PFSK-1 (cell line): ENCODE data around the gene IDH3G.

Experiments used
- POLR2AphosphoS5 ChIP-seq: IDR thresholded peaks from 2 replicates; pipeline ENCODE4 v1.6.1; 2012; ENCODE audit warnings: low read depth, mild to moderate bottlenecking, control low read depth, low read length, moderate library complexity
- TAF1 ChIP-seq: IDR thresholded peaks from 2 replicates; pipeline ENCODE4 v1.6.1; 2012; ENCODE audit warnings: low read length, control low read depth, borderline replicate concordance; ENCODE audit not compliant: insufficient read depth
- TF ChIP-seq, protein P1 (sequence below), 2 experiments: IDR thresholded peaks; 2 replicates each; pipeline versions ENCODE4 v1.6.1 to v1.8.0; 2011 to 2012; ENCODE audit warnings: low read depth in 2 of 2, low read length in 2 of 2, control low read depth in 1 of 2, inconsistent platforms in 1 of 2, mild to moderate bottlenecking in 1 of 2, moderate library complexity in 1 of 2; ENCODE audit not compliant: insufficient read depth in 1 of 2

GRCh38 chrX:153778684-153779101 lies 15.5 kb downstream of the IDH3G start:
- TF ChIP-seq, protein P1, sequence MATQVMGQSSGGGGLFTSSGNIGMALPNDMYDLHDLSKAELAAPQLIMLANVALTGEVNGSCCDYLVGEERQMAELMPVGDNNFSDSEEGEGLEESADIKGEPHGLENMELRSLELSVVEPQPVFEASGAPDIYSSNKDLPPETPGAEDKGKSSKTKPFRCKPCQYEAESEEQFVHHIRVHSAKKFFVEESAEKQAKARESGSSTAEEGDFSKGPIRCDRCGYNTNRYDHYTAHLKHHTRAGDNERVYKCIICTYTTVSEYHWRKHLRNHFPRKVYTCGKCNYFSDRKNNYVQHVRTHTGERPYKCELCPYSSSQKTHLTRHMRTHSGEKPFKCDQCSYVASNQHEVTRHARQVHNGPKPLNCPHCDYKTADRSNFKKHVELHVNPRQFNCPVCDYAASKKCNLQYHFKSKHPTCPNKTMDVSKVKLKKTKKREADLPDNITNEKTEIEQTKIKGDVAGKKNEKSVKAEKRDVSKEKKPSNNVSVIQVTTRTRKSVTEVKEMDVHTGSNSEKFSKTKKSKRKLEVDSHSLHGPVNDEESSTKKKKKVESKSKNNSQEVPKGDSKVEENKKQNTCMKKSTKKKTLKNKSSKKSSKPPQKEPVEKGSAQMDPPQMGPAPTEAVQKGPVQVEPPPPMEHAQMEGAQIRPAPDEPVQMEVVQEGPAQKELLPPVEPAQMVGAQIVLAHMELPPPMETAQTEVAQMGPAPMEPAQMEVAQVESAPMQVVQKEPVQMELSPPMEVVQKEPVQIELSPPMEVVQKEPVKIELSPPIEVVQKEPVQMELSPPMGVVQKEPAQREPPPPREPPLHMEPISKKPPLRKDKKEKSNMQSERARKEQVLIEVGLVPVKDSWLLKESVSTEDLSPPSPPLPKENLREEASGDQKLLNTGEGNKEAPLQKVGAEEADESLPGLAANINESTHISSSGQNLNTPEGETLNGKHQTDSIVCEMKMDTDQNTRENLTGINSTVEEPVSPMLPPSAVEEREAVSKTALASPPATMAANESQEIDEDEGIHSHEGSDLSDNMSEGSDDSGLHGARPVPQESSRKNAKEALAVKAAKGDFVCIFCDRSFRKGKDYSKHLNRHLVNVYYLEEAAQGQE (IDR thresholded peaks at IDR 0.05; ENCODE audit: insufficient read depth in 1 of 2, low read depth in 2 of 2, low read length in 2 of 2), result no peak
- TF ChIP-seq TAF1, result no peak
- TF ChIP-seq POLR2AphosphoS5, result no peak
